ENCODE measurements around the gene C1orf21. TPM values are rescaled to one million over a fixed set of nuclear protein-coding genes. Genes with fewer than 3 reads are reported as not detected.
A peak's percentile ranks its signal among the peaks of the same experiment; 100 is the strongest.

Gene C1orf21
- total RNA-seq, 1 experiment from 2014 or later, result 20.1 TPM

GRCh38 chr1:184555665-184556641, 169.1 kb downstream of the C1orf21 start:
- DNase-seq (ENCODE audit: low read depth), result no peak

DNA sequence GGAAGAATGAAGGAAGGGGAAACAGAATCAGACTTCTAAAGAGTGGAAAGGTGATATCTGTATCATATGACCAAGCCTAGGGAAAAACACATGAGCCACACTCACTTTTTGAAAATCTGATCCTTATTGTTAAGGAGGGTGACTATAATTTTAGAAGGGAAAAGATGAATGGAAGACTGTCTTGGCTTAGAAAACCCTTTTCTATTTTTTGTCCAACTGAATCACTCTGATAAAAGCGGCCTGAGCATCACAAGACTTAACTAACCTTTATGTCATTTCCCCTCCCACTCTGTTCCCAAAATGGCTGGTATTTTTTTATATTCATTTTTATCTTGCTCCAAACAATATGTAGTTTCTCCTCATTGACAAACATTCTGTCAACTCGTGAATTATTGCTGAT, 169.8 kb downstream of the C1orf21 start:
- no peak for DNase-seq (ENCODE audit: low read depth)

DNA sequence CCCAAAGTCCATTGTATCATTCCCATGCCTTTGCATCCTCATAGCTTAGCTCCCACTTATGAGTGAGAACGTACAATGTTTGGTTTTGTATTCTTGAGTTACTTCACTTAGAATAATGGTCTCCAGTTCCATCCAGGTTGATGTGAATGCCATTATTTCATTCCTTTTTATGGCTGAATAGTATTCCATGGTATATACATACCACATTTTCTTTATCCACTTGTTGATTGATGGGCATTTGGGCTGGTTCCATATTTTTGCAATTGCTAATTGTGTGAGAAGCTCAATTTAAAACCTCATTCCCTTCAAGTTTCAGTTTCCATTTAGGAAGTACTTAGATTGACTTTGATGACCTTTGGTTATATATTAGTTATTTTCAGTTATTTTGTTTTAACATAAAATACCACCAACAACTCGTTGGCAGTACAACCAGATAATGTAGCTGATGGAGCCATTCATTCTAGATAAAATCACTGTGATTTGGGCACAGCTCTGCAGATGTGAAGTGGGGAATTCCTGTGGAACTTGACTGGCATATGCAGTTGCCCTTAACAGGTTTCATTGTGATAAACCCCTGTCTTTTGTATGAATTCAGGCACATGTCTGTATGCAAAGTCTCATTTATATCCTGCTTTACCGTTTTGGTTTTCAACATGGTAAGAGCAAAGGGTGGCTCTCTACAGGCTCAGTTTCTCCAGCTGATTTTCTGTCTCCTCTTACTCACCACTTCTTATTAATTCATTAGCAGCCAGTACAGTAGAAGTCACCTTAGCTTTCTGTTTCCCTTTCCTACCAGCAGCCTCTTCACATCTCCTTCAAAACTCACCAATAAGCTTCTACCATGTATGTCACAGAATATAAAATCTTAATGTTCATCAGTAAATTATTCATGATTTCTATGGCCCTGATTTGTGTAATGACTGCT, 170.9 kb downstream of the C1orf21 start:
- no peak for DNase-seq (ENCODE audit: low read depth)

DNA sequence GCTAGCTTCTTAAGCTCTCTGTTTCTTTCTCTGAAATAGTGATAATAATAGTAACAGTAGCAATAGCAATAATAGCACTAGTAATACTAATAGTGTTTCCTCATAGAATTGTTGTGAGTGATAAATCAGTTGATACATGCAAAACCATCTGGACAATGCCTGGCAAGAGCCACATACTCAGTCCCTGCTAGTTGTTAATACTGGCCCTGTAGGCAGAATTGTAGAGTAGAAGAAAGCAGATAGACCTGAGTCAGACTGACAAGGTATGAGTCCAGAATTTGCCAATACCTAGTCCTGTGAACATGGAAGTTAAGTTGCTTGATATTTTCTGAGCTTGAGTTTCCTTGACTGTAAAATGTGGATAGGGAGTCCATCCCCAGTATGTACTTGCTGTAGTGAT, 171.9 kb downstream of the C1orf21 start:
- DNase-seq (ENCODE audit: low read depth), result no peak

DNA sequence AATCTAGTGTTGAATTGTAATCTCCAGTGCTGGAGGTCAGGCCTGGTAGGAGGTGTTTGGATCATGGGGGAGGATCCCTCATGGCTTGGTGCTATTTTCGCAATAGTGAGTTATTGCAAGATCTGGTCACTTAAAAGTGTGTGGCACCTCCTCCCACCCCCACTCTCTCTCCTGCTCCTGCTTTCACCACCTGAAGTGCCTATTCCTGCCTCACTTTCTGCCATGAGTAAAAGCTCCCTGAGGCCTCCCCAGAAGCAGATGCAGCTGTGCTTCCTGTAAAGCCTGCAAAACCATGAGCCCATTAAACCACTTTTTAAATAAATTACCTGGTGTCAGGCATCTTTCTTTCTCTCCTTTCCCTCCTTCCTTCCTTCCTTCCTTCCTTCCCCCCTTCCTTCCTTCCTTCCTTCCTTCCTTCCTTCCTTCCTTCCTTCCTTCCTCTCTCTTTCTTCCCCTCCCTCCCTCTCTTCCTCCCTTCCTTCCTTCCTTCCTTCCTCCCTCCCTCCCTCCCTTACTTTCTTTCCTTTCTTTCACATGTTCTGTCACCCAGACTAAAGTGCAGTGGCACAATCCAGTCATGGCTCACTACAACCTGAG, 172.4 kb downstream of the C1orf21 start:
- no peak for DNase-seq (ENCODE audit: low read depth)

DNA sequence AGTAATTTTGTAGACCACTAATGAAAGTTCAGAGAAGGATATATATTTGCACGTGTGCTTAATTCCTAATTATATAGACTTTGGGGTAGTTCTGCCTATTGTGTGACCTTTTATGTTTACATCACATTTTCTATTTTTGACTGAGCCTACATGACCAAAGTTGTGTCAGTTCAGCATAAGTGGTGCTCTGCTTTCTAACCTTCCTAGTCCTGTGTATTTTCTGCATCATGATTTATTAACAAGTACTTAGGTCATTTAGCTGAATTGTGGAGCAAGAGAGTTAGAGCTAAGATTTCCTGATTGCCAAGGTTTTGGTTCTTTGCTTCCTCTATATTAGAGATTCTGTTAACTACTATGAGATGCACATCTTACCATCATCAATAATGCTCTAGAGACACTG, 176.0 kb downstream of the C1orf21 start:
- DNase-seq (ENCODE audit: low read depth), result no peak

DNA sequence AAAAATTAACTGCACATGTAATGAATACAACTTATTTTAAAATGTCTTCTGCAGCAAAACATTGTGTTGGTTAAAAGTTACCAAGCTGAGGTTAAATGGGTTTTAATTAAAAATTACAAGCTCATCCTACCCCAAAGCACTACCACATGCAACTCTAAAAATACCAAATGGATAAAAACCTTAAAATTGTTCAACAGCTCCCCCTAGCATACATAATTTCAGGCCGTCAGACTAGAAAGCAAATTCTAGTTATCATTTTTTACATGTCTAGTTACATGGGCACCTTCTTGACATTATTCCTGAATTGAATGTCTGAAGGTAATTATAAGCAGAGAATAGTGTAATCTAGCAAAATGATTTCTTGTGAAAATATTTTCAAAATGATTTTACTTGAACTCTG, 176.5 kb downstream of the C1orf21 start:
- peak; percentile 18 for DNase-seq (ENCODE audit: low read depth)

DNA sequence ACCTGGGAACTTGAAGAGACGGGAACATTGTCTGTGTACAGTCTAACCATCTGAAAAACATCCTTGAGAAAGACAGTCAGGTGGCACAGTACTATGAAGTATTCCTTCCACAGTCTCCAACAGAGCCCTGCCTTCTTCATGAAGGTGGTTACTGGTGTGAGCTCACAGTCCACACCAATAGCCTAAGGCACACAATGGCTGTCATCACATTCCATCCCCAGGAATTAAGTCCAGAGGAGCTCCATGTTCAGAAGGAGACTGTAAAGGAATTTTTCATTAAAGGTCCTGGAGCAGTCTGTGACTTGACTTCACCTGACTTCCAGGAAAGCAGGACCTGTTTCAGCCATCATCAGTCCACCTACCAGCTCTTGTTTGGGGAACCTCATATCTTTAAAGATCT, 180.2 kb downstream of the C1orf21 start:
- peak; percentile 57 for DNase-seq (ENCODE audit: low read depth)

DNA sequence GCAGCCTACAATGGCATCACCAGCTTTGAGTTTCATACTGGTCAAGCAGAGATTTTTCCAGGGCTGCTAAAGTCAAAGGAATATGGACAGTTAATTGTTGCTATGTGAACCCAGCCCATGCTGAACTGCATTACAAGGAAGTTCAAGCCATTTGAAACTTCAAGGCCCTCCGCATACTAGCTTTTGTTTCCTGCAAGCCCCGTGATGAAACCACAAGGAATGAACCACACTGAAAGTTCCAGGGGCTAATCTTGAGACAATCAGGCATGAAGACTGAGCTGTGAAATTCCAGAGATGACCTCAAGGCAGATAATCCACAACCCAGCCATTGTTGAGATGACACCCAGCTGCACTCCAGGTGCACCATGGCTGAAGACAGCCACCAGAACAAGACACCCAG, 180.8 kb downstream of the C1orf21 start:
- DNase-seq (ENCODE audit: low read depth), result peak; percentile 73

GRCh38 chr1:184568148-184568547, 181.3 kb downstream of the C1orf21 start:
- DNase-seq (ENCODE audit: low read depth), result no peak

- DNase-seq (ENCODE audit: low read depth), result no peak
Measured at GRCh38 chr1:184569106-184569505, 182.3 kb downstream of the C1orf21 start.

GRCh38 chr1:184574588-184574987, 187.8 kb downstream of the C1orf21 start:
- DNase-seq (ENCODE audit: low read depth), result no peak

DNA sequence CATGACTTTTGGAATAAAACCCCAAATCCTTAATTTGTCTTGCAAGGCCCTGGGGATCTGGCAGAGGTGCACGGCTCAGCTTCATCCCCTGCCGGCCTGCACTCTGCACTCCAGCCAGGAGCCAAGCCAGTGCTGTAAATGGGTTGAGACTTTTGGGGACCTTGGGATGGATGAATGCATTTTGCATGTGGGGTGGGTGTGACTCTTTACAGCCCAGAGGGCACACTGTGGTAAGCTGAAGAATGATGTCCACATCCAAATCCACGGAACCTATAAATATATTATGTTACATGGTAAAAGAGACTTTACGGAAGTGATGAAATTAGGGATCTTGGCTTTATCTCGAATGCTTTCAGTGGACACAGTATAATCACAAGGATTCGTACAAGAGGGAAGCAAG, 190.0 kb downstream of the C1orf21 start:
- DNase-seq (ENCODE audit: low read depth), result no peak

- no peak for DNase-seq (ENCODE audit: low read depth)
Measured at GRCh38 chr1:184577319-184577718, 190.5 kb downstream of the C1orf21 start.

DNA sequence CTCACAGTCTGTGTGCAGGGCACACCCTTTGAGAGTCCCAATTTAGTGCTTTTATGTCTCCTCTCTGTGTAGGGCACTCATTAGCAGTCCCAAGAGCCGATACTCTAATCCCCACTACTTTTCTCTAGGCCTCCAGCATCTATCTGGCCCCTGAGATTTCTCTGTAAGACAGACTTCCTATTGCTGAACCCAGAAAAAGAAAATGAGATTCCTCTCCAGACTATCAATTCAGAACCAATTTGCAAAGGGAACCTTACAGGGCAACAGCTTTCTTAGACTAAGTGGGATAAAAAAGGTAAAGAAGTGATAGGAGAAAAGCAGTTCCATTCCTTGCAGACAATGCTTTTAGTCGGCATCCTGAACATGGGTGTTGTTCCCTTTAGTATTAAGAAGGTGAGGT, 195.6 kb downstream of the C1orf21 start:
- DNase-seq (ENCODE audit: low read depth), result no peak

DNA sequence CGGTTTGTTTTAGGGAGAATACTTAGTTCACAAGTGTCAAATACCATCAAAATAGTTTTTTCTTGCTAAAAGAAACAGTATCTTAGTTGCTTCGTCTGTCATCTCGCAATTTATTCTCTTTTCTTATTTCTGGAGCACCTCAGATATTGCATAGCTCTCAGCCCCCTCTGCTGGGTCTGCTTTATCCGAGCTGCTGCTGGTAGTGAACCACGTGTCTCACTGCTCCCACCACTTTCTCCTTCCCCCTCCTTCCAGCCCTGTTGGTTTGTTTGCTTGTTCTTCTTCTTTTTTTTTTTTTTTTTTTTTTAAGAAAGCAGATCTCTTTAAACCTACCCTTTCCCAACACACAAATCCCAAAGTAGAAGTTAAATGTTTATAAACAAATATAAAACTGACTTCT, 197.0 kb downstream of the C1orf21 start:
- no peak for DNase-seq (ENCODE audit: low read depth)

DNA sequence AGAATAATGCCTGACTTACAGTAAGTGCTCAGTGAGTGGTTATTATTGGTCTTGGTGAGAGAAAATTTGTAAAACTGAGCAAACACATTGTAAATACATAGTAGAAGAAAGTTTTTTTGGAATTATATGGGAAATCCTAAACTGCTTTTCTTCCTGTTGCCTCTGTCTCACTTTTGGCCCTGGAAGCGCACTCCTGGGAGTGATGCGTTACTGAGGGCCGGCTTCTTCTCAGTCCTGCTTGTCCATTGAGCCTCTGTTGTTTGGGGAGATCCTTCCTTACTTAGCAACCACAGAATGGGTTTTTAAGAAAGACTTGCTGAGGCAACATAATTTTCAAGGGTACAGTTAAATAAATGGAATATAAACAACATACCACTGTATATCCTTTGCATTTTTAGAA, 201.9 kb downstream of the C1orf21 start:
- DNase-seq (ENCODE audit: low read depth), result no peak

DNA sequence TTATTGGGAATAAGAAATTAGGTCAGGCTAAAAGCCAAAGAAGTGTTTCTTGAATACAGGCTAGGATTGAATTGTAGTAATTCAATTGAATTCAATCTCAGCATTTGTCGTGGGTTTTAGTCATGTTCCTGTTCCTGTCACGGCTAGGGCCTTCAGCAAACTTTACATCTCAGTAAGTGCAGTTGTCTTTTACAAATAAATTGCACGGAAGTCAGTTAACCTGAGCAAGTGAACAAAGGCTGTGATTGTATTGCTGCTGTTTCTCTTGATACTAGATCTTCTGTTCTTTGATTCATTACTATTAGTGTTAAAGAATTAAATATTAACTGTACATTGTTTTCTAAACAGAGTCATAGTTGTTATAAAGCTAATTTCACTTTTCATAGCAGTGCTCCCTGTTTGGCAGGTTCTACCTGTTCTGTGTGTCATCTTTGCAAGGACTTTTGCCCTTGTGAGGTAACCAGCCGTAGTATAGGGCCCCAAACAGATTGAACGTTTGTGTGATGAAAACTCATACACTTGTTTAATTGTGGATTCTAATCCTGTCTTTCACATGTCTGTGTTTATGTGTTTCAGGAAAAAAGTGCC, 203.4 kb downstream of the C1orf21 start:
- DNase-seq (ENCODE audit: low read depth), result no peak

DNA sequence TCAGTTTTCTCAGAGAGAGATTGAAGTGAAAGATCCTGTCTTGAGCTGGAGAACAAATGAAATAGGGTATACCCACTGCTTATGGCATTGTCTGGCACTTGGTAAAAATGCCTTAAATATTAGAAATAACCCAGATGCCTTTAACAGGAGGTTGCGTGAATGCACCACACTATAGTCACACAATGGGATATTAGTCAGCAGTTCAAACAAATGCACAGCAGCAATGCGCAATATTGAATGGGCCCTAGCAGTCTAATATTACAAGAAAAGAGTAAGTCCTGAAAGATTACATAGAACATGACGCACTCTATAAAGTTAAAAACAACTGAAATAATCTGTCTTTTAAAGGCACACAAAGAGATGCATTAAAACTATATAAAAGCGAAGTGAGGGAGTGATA, 206.8 kb downstream of the C1orf21 start:
- DNase-seq (ENCODE audit: low read depth), result no peak

DNA sequence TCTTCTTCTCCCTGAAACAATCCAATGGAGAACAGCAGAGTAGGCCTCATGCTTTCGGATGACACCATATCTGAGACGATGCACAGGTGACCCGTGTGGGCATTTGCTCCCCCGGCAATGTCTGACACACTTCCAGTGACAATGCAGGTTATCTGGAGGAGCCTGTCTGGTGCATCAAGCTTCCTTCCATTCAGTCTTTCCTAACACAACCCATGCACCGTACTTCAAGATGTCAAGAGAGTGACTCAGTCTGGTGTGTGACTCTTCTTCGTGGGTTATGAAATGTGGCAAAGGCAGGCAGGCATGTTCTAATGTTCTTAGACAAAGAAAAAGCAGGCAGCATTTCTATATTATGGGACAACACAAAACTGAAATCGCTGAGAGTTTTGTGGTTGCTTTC, 208.8 kb downstream of the C1orf21 start:
- peak; percentile 15 for DNase-seq (ENCODE audit: low read depth)

GRCh38 chr1:184596950-184597645, 210.3 kb downstream of the C1orf21 start:
- DNase-seq (ENCODE audit: low read depth), result no peak

Measured in RPMI7951 (cell line).